GM12801 (cell line): ENCODE results near the gene NAALAD2.

ENCODE experiments used
- TF ChIP-seq, protein P1 (sequence below): IDR thresholded peaks from one replicate; pipeline ENCODE4 v1.5.1; 2011; ENCODE audit warnings: control low read depth; ENCODE audit not compliant: insufficient read length; ENCODE audit errors: extremely low read depth

The NAALAD2 gene

GRCh38 chr11:90133560-90134477 lies 644 bp upstream of the NAALAD2 start:
- TF ChIP-seq, protein P1, sequence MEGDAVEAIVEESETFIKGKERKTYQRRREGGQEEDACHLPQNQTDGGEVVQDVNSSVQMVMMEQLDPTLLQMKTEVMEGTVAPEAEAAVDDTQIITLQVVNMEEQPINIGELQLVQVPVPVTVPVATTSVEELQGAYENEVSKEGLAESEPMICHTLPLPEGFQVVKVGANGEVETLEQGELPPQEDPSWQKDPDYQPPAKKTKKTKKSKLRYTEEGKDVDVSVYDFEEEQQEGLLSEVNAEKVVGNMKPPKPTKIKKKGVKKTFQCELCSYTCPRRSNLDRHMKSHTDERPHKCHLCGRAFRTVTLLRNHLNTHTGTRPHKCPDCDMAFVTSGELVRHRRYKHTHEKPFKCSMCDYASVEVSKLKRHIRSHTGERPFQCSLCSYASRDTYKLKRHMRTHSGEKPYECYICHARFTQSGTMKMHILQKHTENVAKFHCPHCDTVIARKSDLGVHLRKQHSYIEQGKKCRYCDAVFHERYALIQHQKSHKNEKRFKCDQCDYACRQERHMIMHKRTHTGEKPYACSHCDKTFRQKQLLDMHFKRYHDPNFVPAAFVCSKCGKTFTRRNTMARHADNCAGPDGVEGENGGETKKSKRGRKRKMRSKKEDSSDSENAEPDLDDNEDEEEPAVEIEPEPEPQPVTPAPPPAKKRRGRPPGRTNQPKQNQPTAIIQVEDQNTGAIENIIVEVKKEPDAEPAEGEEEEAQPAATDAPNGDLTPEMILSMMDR: no peak

GRCh38 chr11:90135016-90135415 lies 553 bp downstream of the NAALAD2 start:
- TF ChIP-seq, protein P1: no peak

DNA sequence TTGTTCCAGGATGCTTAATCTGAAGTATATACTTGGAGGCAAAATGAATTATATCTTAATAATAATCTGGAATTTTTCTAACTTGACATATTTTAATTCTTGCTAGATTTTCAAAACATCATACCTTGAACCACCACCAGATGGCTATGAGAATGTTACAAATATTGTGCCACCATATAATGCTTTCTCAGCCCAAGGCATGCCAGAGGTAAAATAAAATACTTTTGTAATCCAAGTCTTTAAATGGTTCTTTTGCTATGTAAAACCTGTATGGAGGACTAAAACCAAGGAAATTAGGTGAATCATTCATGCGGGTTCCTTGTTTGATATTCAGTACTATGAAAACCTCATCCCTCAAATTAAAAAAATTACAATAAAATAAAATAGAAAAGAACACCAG lies 14.4 kb downstream of the NAALAD2 start:
- TF ChIP-seq, protein P1: no peak

GRCh38 chr11:90168571-90168970 lies 34.1 kb downstream of the NAALAD2 start:
- TF ChIP-seq, protein P1: no peak

DNA sequence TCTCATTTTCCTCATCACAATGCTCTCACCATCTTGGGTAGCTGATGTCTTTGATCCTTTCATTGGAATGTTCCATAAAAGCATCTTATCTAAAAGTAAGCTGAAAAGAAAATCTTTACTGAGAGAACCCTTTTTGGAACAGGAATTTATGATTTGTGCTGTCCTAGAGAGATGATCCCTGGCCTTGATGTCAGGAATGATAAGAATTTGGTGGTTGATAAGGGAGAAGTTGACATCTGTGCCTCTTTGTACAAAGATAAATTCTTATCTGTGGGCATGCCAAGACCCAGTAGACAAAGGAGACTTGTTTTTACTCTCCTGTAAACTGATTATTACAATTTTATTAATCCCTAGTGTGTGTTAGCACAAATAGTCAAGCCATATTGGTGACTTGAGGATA lies 36.9 kb downstream of the NAALAD2 start:
- TF ChIP-seq, protein P1: no peak

- TF ChIP-seq, protein P1: no peak
Observed at GRCh38 chr11:90176069-90176468, 41.6 kb downstream of the NAALAD2 start.

GRCh38 chr11:90178751-90179150 lies 44.3 kb downstream of the NAALAD2 start:
- TF ChIP-seq, protein P1: no peak
